Aorta (tissue), 5 donors: ENCODE results near the gene ABAT. TPM values are rescaled to one million over a fixed set of nuclear protein-coding genes. Genes with fewer than 3 reads are reported as not detected.
"Not testable (repeated sequence)": the region's sequence is repeated elsewhere in the genome, so short reads cannot be mapped to it uniquely, and the experiment has no call there.

ENCODE experiments used
- ATAC-seq: fragments of 200-7000 bp; cut with Tn5 transposase; one replicate; pipeline ENCODE4 v1.9.1; 2022; ENCODE audit warnings: moderate library complexity; ENCODE audit not compliant: low FRiP score
- DNase-seq, 2 donors: peaks; one replicate each; pipeline ENCODE4 v3.0.0-alpha.2; 2020
- H3K27ac ChIP-seq, 2 donors: one replicate each; pipeline ENCODE4 v1.5.1; 2013; ENCODE audit warnings: low read length in 2 of 2, mild to moderate bottlenecking in 2 of 2, moderate library complexity in 2 of 2, control low read depth in 1 of 2, inconsistent platforms in 1 of 2, low read depth in 1 of 2
- H3K27me3 ChIP-seq, 2 donors: one replicate each; pipeline ENCODE4 v1.6.1; 2013; ENCODE audit warnings: control low read depth in 1 of 2, low read length in 1 of 2, mild to moderate bottlenecking in 1 of 2, moderate library complexity in 1 of 2; ENCODE audit not compliant: insufficient read depth in 2 of 2, control insufficient read depth in 1 of 2
- H3K36me3 ChIP-seq, 2 donors: one replicate each; pipeline ENCODE4 v1.6.1; 2013; ENCODE audit warnings: control low read depth in 1 of 2, low read length in 1 of 2, mild to moderate bottlenecking in 1 of 2; ENCODE audit not compliant: insufficient read depth in 2 of 2, control insufficient read depth in 1 of 2
- H3K4me1 ChIP-seq, 2 donors: one replicate each; pipeline ENCODE4 v1.6.1; 2013; ENCODE audit warnings: low read length in 2 of 2, control low read depth in 1 of 2, mild to moderate bottlenecking in 1 of 2, moderate library complexity in 1 of 2; ENCODE audit not compliant: insufficient read depth in 2 of 2, control insufficient read depth in 1 of 2
- H3K4me3 ChIP-seq, 2 donors: one replicate each; pipeline ENCODE4 v1.5.1; 2013; ENCODE audit warnings: low read length in 2 of 2, control low read depth in 1 of 2, mild to moderate bottlenecking in 1 of 2
- H3K9me3 ChIP-seq: one replicate; pipeline ENCODE4 v1.6.1; 2013; ENCODE audit warnings: mild to moderate bottlenecking, low read length; ENCODE audit not compliant: control insufficient read depth
- WGBS, 2 donors: extraction: QIAGEN DNeasy Blood & Tissue Kit; methylation state at CpG; one replicate each; pipeline ENCODE4 v1.1.7; 2013; 5-methylcytosine and 5-hydroxymethylcytosine counted together
- intact Hi-C, 2 donors: fragments of 100-400 bp; cut with DNase I; formaldehyde crosslinking; loops; one replicate each; pipeline versions ENCODE4 v1.14.2 to v1.15.0; 2022
- polyA plus RNA-seq, 2 donors: library from polyadenylated mRNA; stranded (reverse); fragments of 200-250 nt; gene quantifications; one replicate each; pipeline ENCODE4 v1.2.3, GENCODE V29; 2013
- total RNA-seq, 2 donors: library from RNA; stranded (reverse); fragmentation: NEBNext Ultra II Directional; extraction: Animal tissue kit (Norgen Biotek cat#: 25700); gene quantifications; one replicate each; pipeline ENCODE4 v1.2.1, GENCODE V29; 2021
- donor health status: healthy with polysubstance abuse.
- donor health status: Bipolar disorder and iron deficiency.
- donor health status: DM: no; HTN: no; CAD: no.
- donor health status: DM: no; HTN: no; CAD: no.
- donor health status: DM: yes; HTN: yes; CAD: no.

The ABAT gene
- total and polyA plus RNA-seq, 4 donors: 6.6 to 11.5 (median 9.6) TPM

DNA sequence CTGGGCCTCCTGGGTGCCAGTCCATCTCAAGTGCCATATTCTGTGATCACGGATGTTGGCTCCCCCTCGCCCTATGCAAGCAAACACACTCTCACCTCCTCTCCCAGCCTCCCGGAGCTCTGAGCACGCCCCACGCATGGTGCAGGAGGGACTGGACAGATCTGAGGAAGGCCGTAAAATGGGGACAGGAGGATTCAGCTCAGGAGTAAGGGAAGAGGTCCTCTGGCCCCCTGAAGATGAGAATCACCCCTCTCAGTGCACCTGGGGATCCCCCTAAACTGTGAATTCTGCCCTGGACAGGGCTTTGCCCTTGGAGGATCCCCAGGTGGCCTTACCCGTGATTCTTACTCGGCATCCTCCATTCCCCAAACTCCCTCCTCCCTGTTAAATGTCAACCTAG lies 107.4 kb downstream of the ABAT start:
- no peaks in the 10 kb centered on the region for H3K9me3 ChIP-seq
- H3K27ac ChIP-seq: no peak overlapping the region
- H3K4me3 ChIP-seq: no peak overlapping the region
- no peaks in the 10 kb centered on the region for H3K4me1 ChIP-seq
- H3K36me3 ChIP-seq: no peaks in the 10 kb centered on the region
- H3K27me3 ChIP-seq: no peaks in the 10 kb centered on the region
- DNase-seq (no peak), ATAC-seq (no peak)
- intact Hi-C loops: no loop called here
- WGBS, 2 donors: 92 to 93% methylated on average over 8 of the region's 8 CpGs

DNA sequence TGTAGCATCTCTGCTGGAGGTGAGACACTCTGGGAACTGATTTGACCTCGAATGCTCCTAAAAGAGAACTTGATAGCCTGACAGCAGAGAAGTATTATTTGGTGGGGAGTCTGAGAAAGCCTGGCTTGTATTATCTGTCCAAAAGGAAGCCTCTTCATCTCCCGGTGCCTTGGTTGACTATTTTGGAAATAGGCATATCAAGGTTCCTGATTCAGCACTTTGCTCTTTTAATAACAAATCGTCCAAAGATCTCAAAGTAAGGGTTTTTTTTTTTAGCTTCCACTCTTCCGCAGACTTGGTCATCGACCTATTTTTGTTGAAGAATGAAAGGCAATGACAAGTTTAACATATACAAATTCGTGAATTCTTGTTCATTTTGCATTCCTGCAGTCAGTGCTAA lies 108.3 kb downstream of the ABAT start:
- no peaks in the 10 kb centered on the region for H3K36me3 ChIP-seq
- no peaks in the 10 kb centered on the region for H3K9me3 ChIP-seq
- H3K27me3 ChIP-seq: no peaks in the 10 kb centered on the region
- ATAC-seq (no peak), DNase-seq (no peak)
- H3K4me1 ChIP-seq: no peaks in the 10 kb centered on the region
- intact Hi-C loops: no loop called here
- no peak overlapping the region for H3K27ac ChIP-seq
- H3K4me3 ChIP-seq: no peak overlapping the region
- 34 to 47% methylated on average over 6 of the region's 6 CpGs for WGBS, 2 donors

- Histone ChIP-seq H3K27ac (no peak overlapping the region), H3K4me1 (no peaks in the 10 kb centered on the region), H3K4me3 (no peak overlapping the region), H3K9me3 (no peaks in the 10 kb centered on the region), H3K36me3 (no peaks in the 10 kb centered on the region), H3K27me3 (no peaks in the 10 kb centered on the region)
- ATAC-seq: no peak
- no peak for DNase-seq
- WGBS, 2 donors: 74 to 80% methylated on average over 6 of the region's 6 CpGs
- intact Hi-C loops: no loop called here
Observed at GRCh38 chr16:8785408-8785807, 111.0 kb downstream of the ABAT start.

DNA sequence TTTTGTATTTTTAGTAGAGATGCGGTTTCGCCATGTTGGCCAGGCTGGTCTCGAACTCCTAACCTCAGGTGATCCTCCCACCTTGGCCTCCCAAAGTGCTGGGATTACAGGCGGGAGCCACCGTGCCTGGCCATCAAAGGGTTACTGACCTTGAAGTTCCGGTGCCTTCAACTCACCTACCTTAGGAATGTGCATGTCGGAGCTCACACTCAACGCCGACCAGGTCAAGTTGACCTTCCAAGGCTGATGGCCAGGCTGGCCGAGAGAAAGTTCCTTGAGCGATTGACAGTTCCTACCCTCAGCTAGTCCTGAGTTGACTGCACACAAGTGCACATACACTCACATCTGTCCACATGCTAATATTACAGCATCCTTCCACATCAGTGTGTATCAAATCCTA lies 111.9 kb downstream of the ABAT start:
- H3K9me3 ChIP-seq, intact Hi-C loops, ATAC-seq, H3K36me3 ChIP-seq, H3K4me1 ChIP-seq, DNase-seq, H3K4me3 ChIP-seq, H3K27me3 ChIP-seq, H3K27ac ChIP-seq: not testable (repeated sequence)
- WGBS, 2 donors: 86 to 88% methylated on average over 11 of the region's 11 CpGs

GRCh38 chr16:8788578-8789172 lies 114.3 kb downstream of the ABAT start:
- ATAC-seq (no peak), DNase-seq (no peak)
- Histone ChIP-seq H3K27me3 (no peaks in the 10 kb centered on the region), H3K4me3 (no peak overlapping the region), H3K36me3 (no peaks in the 10 kb centered on the region), H3K9me3 (no peaks in the 10 kb centered on the region), H3K4me1 (no peaks in the 10 kb centered on the region), H3K27ac (no peak overlapping the region)
- intact Hi-C loops: no loop called here
- 69 to 77% methylated on average over 8 of the region's 8 CpGs for WGBS, 2 donors

DNA sequence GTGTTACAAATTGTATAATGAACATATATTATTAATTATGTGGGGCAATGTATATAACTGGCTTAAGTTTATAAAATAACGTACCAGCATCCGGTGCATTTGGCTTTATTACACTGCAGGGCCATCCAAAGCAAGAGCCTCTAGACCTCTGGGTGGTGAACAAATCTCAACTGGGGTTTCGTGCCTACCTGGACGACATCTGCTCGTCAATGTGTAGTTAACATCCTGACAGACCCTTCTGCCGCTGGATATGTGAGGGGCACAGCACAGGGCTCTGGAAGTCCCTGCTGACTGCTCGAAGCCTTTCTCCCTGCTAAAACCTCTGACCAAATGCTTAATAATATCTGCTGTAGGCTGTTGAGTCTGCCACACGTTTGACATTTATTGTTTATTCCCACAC lies 120.7 kb downstream of the ABAT start:
- Histone ChIP-seq H3K27me3 (no peaks in the 10 kb centered on the region), H3K27ac (no peak overlapping the region), H3K36me3 (no peaks in the 10 kb centered on the region), H3K9me3 (no peaks in the 10 kb centered on the region), H3K4me1 (peaks cover 0 to 2% of the 10 kb centered on the region in 2 donors), H3K4me3 (no peak overlapping the region)
- DNase-seq: no peak
- intact Hi-C loops: loop anchor here (5.0 to 10.0 kb wide), 3 partner anchors 72 to 123 kb away; partner anchors contain the start of genes ABAT (in 2 of the 2) and CARHSP1 (in 1 of the 2)
- no peak for ATAC-seq
- WGBS, 2 donors: 89 to 90% methylated on average over 8 of the region's 8 CpGs

GRCh38 chr16:8795818-8796217 lies 121.4 kb downstream of the ABAT start:
- WGBS, 2 donors: 92 to 95% methylated on average over 10 of the region's 10 CpGs
- DNase-seq: no peak
- intact Hi-C loops: loop anchor here (2.0 to 10.0 kb wide), 5 partner anchors 71 to 227 kb away; partner anchors contain the start of genes ABAT (in 2 of the 2) and CARHSP1 (in 2 of the 2)
- no peaks in the 10 kb centered on the region for H3K27me3 ChIP-seq
- H3K4me3 ChIP-seq: no peak overlapping the region
- no peaks in the 10 kb centered on the region for H3K36me3 ChIP-seq
- no peak for ATAC-seq
- H3K4me1 ChIP-seq: peaks cover 0 to 2% of the 10 kb centered on the region in 2 donors
- H3K9me3 ChIP-seq: no peaks in the 10 kb centered on the region
- no peak overlapping the region for H3K27ac ChIP-seq

DNA sequence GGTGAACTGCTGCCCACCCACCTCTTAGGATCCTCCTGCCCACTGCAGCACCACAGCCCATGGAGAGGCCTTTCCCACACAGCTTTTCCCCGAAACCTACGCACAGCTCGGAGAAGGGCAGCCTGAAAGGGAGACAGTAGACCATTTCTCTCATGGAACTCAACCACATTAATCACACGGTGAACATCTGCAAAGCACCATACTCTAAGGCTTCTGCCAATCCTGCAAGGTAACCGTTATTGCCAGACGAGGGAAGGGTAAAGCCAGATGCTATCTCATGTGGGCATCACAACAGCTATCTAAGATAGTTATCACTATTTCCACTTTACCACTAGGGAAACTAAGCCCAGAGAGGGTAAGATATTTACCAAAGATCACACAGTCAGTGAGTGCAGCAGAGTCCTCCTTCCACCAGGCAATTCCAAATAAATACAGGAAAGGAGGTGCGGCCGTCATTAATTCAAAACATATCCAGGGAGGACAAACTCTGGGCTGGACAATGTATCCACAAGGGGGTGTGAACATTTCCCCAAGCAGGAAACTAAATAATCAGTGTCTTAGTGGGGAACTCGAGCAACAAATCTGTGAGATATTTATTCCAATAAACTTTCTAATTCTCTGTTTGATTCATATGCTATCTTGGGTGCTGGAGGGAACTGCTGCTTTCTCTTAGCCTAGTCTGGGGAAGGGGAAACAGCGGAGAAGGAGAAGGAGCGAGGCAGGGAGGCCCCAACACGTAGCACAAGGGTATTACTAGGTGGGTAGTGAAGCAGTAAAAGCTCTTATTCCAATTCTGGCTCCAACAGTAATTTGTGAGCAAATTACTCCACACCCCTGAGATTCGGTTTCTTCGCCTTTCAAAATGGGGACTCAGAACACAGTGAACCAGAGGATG lies 122.3 kb downstream of the ABAT start:
- ATAC-seq (no peak), DNase-seq (no peak)
- H3K36me3 ChIP-seq: no peaks in the 10 kb centered on the region
- 43 to 44% methylated on average over 14 of the region's 14 CpGs for WGBS, 2 donors
- intact Hi-C loops: loop anchor here (2.0 to 10.0 kb wide), 5 partner anchors 71 to 228 kb away; partner anchors contain the start of genes ABAT (in 2 of the 2) and CARHSP1 (in 2 of the 2)
- H3K9me3 ChIP-seq: no peaks in the 10 kb centered on the region
- H3K27me3 ChIP-seq: no peaks in the 10 kb centered on the region
- H3K4me1 ChIP-seq: peaks cover 0 to 2% of the 10 kb centered on the region in 2 donors
- peak overlapping the region; percentile 63 to 86 for H3K4me3 ChIP-seq
- peak overlapping the region in 1 of 2 donors; percentile 45 for H3K27ac ChIP-seq
